T-helper 17 cell (primary cell): ENCODE results near the gene RNF144B. TPM values are rescaled to one million over a fixed set of nuclear protein-coding genes. Genes with fewer than 3 reads are reported as not detected.

Experiments
- ATAC-seq: fragments of 150-1000 bp; cut with Tn5 transposase; 2 replicates; pipeline ENCODE4 v1.10.0; 2021; ENCODE audit warnings: mild to moderate bottlenecking, moderate library complexity
- DNase-seq, 3 donors: peaks; one replicate each; pipeline versions ENCODE4 v3.0.0 to v3.0.0-alpha.2; 2020 to 2021
- H3K9me3 ChIP-seq: one replicate; pipeline ENCODE4 v1.7.0; 2013; ENCODE audit warnings: low read length, mild to moderate bottlenecking; ENCODE audit not compliant: control insufficient read depth, poor library complexity, severe bottlenecking
- H3K27ac Mint-ChIP-seq: one replicate; pipeline ENCODE4 v1.8.0; 2022; ENCODE audit warnings: mild to moderate bottlenecking, moderate library complexity, mixed read lengths
- H3K27me3 Mint-ChIP-seq: one replicate; pipeline ENCODE4 v1.8.0; 2022; ENCODE audit warnings: mixed read lengths
- H3K36me3 Mint-ChIP-seq: one replicate; pipeline ENCODE4 v1.8.0; 2022; ENCODE audit warnings: low read depth, mixed read lengths
- H3K4me1 Mint-ChIP-seq: one replicate; pipeline ENCODE4 v1.8.0; 2022; ENCODE audit warnings: mild to moderate bottlenecking, mixed read lengths
- H3K4me3 Mint-ChIP-seq: one replicate; pipeline ENCODE4 v1.8.0; 2022; ENCODE audit warnings: mild to moderate bottlenecking, moderate library complexity, mixed read lengths
- total RNA-seq, 4 donors: library from RNA in 2 of 4; stranded (reverse) in 2 of 4; gene quantifications; one replicate each; pipeline ENCODE4 v1.2.3 and lab custom pipeline; 2022 to 2026

RNF144B gene
- total RNA-seq, 2 donors from 2014 or later: 2.3 to 4.6 TPM

DNA sequence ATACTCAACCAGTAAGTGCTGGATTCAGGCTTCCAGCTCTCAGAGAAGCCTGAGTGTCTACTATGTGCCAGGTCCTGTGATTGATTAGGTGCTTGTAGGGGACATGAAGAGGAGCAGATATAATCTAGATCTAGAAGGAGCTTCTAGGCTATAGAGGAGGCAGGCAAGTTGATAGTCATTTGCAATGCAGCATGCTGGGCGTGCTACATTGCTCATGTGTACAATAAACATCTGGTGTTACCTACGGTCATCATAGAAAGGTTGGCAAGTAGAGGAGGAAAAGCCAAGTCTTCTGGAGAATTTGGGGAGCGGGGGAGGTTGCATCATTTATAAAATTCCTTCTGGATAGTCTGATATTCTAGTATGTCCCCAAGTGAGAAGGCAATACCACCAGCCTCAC, 33.2 kb downstream of the RNF144B start:
- ATAC-seq (no peak), DNase-seq (no peak)
- Mint-ChIP-seq H3K36me3 (no peaks in the 10 kb centered on the region), H3K27ac (no peak overlapping the region), H3K27me3 (no peaks in the 10 kb centered on the region), H3K4me3 (no peak overlapping the region), H3K4me1 (peaks cover 3% of the 10 kb centered on the region)
- no peaks in the 10 kb centered on the region for H3K9me3 ChIP-seq

- no peaks in the 10 kb centered on the region for H3K27me3 Mint-ChIP-seq
- H3K36me3 Mint-ChIP-seq: no peaks in the 10 kb centered on the region
- H3K4me3 Mint-ChIP-seq: no peak overlapping the region
- H3K9me3 ChIP-seq: no peaks in the 10 kb centered on the region
- DNase-seq (no peak), ATAC-seq (no peak)
- H3K27ac Mint-ChIP-seq: no peak overlapping the region
- peaks cover 5% of the 10 kb centered on the region for H3K4me1 Mint-ChIP-seq
Observed at GRCh38 chr6:18422136-18422535, 35.0 kb downstream of the RNF144B start.

GRCh38 chr6:18423426-18423825, 36.3 kb downstream of the RNF144B start:
- ATAC-seq (no peak), DNase-seq (no peak)
- Mint-ChIP-seq H3K4me3 (no peak overlapping the region), H3K27ac (no peak overlapping the region), H3K27me3 (no peaks in the 10 kb centered on the region), H3K36me3 (peaks cover 3% of the 10 kb centered on the region), H3K4me1 (peaks cover 5% of the 10 kb centered on the region)
- no peaks in the 10 kb centered on the region for H3K9me3 ChIP-seq

GRCh38 chr6:18424201-18424600, 37.1 kb downstream of the RNF144B start:
- no peak for DNase-seq
- ATAC-seq: no peak
- H3K27ac Mint-ChIP-seq: no peak overlapping the region
- no peaks in the 10 kb centered on the region for H3K9me3 ChIP-seq
- H3K4me3 Mint-ChIP-seq: no peak overlapping the region
- peaks cover 5% of the 10 kb centered on the region for H3K4me1 Mint-ChIP-seq
- H3K36me3 Mint-ChIP-seq: peaks cover 3% of the 10 kb centered on the region
- H3K27me3 Mint-ChIP-seq: no peaks in the 10 kb centered on the region

DNA sequence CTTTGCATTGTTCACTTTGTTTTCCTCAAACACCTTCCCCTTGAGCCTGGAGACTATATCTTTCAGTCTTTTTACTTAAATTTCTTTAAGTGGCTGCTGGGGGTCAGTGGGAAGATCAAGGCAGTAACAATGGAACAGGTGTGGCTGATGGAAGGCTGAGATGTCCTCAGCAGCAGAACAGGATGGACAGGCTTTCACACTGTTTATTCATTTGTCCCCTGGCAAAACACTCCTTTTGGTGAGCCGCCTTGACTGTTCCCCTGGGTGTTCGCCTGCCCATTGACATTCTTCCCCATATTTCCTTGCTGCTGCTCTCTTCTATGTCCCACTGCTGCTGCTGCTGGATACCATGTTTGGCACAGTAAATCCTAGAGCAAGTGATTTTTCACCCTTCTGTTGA, 38.1 kb downstream of the RNF144B start:
- H3K9me3 ChIP-seq: no peaks in the 10 kb centered on the region
- H3K36me3 Mint-ChIP-seq: peaks cover 5% of the 10 kb centered on the region
- no peaks in the 10 kb centered on the region for H3K27me3 Mint-ChIP-seq
- no peak overlapping the region for H3K27ac Mint-ChIP-seq
- no peak for ATAC-seq
- no peak for DNase-seq
- peaks cover 5% of the 10 kb centered on the region for H3K4me1 Mint-ChIP-seq
- H3K4me3 Mint-ChIP-seq: no peak overlapping the region

GRCh38 chr6:18427296-18427695, 40.1 kb downstream of the RNF144B start:
- no peaks in the 10 kb centered on the region for H3K9me3 ChIP-seq
- H3K36me3 Mint-ChIP-seq: peaks cover 5% of the 10 kb centered on the region
- H3K4me1 Mint-ChIP-seq: peaks cover 3% of the 10 kb centered on the region
- H3K4me3 Mint-ChIP-seq: no peak overlapping the region
- ATAC-seq (no peak), DNase-seq (no peak)
- H3K27ac Mint-ChIP-seq: no peak overlapping the region
- no peaks in the 10 kb centered on the region for H3K27me3 Mint-ChIP-seq

DNA sequence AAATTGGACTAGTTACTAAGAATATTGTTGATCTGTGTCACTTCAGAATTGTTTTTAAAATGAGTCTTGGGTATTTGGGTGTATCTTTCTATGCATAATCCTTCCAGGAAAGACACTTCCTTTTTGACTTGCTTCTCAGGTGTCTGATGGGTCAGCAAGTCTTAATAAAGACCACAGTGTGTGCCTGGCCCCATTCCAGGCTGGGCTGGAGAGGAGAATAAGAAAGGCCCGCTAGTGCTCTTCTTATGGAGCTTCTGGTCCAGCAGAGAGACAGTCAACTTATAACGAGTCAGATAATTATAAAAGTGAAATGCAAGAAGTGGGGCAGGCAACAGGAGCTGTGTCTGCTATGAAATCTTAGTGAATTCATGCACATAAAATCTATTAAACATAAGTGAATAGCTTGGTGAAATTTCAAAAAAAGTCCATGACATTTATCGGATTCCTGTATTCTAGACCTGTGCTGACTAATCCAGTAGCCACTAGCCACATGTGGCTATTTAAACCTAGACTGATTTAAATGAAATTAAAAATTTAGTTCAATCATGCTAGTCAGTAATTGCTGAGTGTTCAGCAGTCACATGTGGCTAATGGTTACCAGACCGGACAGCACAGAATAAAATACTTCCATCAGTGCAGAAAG, 42.6 kb downstream of the RNF144B start:
- ATAC-seq: no peak
- no peaks in the 10 kb centered on the region for H3K9me3 ChIP-seq
- Mint-ChIP-seq H3K27me3 (no peaks in the 10 kb centered on the region), H3K27ac (no peak overlapping the region), H3K36me3 (peaks cover 10% of the 10 kb centered on the region), H3K4me3 (no peak overlapping the region), H3K4me1 (peaks cover 3% of the 10 kb centered on the region)
- no peak for DNase-seq

- Mint-ChIP-seq H3K4me1 (no peaks in the 10 kb centered on the region), H3K27me3 (no peaks in the 10 kb centered on the region), H3K4me3 (no peak overlapping the region), H3K36me3 (peaks cover 10% of the 10 kb centered on the region), H3K27ac (no peak overlapping the region)
- DNase-seq (no peak), ATAC-seq (no peak)
- H3K9me3 ChIP-seq: no peaks in the 10 kb centered on the region
Observed at GRCh38 chr6:18431581-18431980, 44.4 kb downstream of the RNF144B start.

DNA sequence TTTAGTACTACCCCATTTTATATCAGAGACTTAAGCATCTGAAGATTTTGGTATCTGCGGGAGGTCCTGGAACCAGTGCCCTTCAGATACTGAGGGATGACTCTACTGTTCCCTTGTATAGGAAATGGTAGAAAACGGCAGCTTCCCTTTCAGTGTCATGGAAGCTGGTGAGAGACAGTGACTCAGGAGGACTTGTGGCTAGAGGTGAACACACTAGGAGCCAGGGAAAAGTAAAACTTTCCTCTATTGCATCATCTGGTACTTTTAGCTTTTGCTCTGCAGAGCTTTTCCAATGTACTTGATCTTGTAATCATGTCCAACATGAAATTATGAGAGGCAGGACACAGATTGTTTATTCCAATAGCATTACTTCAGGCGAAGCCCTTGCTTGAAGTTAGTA, 45.0 kb downstream of the RNF144B start:
- Mint-ChIP-seq H3K4me3 (no peak overlapping the region), H3K36me3 (peaks cover 10% of the 10 kb centered on the region), H3K27me3 (no peaks in the 10 kb centered on the region), H3K4me1 (no peaks in the 10 kb centered on the region), H3K27ac (no peak overlapping the region)
- ATAC-seq (no peak), DNase-seq (no peak)
- no peaks in the 10 kb centered on the region for H3K9me3 ChIP-seq

DNA sequence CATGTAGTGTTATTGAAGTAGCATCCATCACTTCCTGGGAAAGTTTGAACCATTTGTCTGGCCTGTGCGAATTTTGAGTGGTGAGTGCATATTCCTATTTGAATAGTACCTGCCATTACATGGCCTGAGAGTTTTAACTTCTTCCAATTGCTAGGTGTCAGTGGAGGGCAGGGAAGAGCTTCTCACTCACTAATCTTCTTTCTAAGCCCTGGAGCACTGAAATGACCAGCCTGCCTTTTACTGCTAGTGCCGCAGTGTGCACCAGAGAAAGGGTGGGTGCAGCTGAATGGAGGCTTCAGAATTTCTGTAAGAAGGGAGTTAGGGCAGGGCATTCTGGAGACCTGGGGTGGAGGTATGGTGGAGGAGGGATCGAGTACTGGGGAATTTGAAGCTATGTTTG, 45.5 kb downstream of the RNF144B start:
- H3K36me3 Mint-ChIP-seq: peaks cover 10% of the 10 kb centered on the region
- H3K4me1 Mint-ChIP-seq: no peaks in the 10 kb centered on the region
- no peaks in the 10 kb centered on the region for H3K9me3 ChIP-seq
- DNase-seq (no peak), ATAC-seq (no peak)
- no peak overlapping the region for H3K27ac Mint-ChIP-seq
- H3K27me3 Mint-ChIP-seq: no peaks in the 10 kb centered on the region
- H3K4me3 Mint-ChIP-seq: no peak overlapping the region

GRCh38 chr6:18433059-18433458, 45.9 kb downstream of the RNF144B start:
- H3K27ac Mint-ChIP-seq: no peak overlapping the region
- DNase-seq: no peak
- ATAC-seq: no peak
- peaks cover 8% of the 10 kb centered on the region for H3K36me3 Mint-ChIP-seq
- H3K27me3 Mint-ChIP-seq: no peaks in the 10 kb centered on the region
- H3K9me3 ChIP-seq: no peaks in the 10 kb centered on the region
- H3K4me1 Mint-ChIP-seq: no peaks in the 10 kb centered on the region
- no peak overlapping the region for H3K4me3 Mint-ChIP-seq

GRCh38 chr6:18436341-18436740, 49.2 kb downstream of the RNF144B start:
- Mint-ChIP-seq H3K27me3 (no peaks in the 10 kb centered on the region), H3K4me3 (no peak overlapping the region), H3K4me1 (peaks cover 3% of the 10 kb centered on the region), H3K27ac (no peak overlapping the region), H3K36me3 (peaks cover 5% of the 10 kb centered on the region)
- DNase-seq: no peak
- H3K9me3 ChIP-seq: no peaks in the 10 kb centered on the region
- ATAC-seq: no peak

DNA sequence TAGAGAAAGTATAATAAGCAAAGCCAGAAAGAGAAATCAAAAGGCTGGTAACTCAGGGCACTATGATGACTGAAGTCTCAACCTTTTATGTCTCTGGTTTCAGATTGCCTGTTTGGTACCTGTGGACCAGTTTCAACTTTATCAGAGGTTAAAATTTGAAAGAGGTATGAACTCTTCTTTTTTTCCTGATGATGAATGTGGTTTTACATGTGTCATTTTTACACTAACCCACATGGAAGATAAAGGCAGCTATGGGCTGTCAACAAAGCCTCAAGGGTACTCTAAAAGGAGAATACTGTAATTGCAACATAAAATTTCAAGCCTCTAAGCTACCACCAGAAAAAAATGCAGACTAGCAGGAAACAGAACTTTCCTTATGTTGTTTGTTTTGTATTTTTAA, 52.4 kb downstream of the RNF144B start:
- Mint-ChIP-seq H3K27me3 (no peaks in the 10 kb centered on the region), H3K4me3 (no peak overlapping the region), H3K27ac (no peak overlapping the region), H3K36me3 (peaks cover 4% of the 10 kb centered on the region), H3K4me1 (peaks cover 6% of the 10 kb centered on the region)
- H3K9me3 ChIP-seq: no peaks in the 10 kb centered on the region
- DNase-seq: no peak
- no peak for ATAC-seq

- Mint-ChIP-seq H3K36me3 (peaks cover 4% of the 10 kb centered on the region), H3K27me3 (no peaks in the 10 kb centered on the region), H3K4me1 (peaks cover 6% of the 10 kb centered on the region), H3K27ac (no peak overlapping the region), H3K4me3 (no peak overlapping the region)
- no peaks in the 10 kb centered on the region for H3K9me3 ChIP-seq
- no peak for ATAC-seq
- DNase-seq: no peak
Observed at GRCh38 chr6:18441251-18441979, 54.3 kb downstream of the RNF144B start.
